H9 (cell line): ENCODE results near the gene PROM1. TPM values are rescaled to one million over a fixed set of nuclear protein-coding genes. Genes with fewer than 3 reads are reported as not detected.

ENCODE experiments used
- DNase-seq: peaks from one replicate; pipeline ENCODE4 v3.0.0-alpha.2; 2017
- H2AFZ ChIP-seq: one replicate; pipeline ENCODE4 v1.6.1; 2013; ENCODE audit warnings: mild to moderate bottlenecking, low read length, control low read depth, moderate library complexity
- H2AK5ac ChIP-seq: 2 replicates; pipeline ENCODE4 v1.6.1; 2013; ENCODE audit warnings: low read length, control low read depth, mixed read lengths; ENCODE audit not compliant: insufficient read length
- H2BK120ac ChIP-seq: one replicate; pipeline ENCODE4 v1.6.1; 2013; ENCODE audit warnings: low read depth, mild to moderate bottlenecking, low read length, control low read depth, inconsistent platforms; ENCODE audit not compliant: poor library complexity, severe bottlenecking
- H2BK12ac ChIP-seq: 2 replicates; pipeline ENCODE4 v1.6.1; 2013; ENCODE audit warnings: low read length, control low read depth, mixed read lengths, low read depth; ENCODE audit not compliant: insufficient read length
- H2BK15ac ChIP-seq: 2 replicates; pipeline ENCODE4 v1.6.1; 2013; ENCODE audit warnings: low read depth, low read length, control low read depth
- H2BK20ac ChIP-seq: one replicate; pipeline ENCODE4 v1.6.1; 2013; ENCODE audit warnings: low read depth, mild to moderate bottlenecking, low read length, control low read depth, inconsistent platforms; ENCODE audit not compliant: poor library complexity, severe bottlenecking
- H2BK5ac ChIP-seq: 2 replicates; pipeline ENCODE4 v1.6.1; 2013; ENCODE audit warnings: low read length, control low read depth, mixed read lengths; ENCODE audit not compliant: insufficient read length
- H3K14ac ChIP-seq: 2 replicates; pipeline ENCODE4 v1.6.1; 2013; ENCODE audit warnings: low read length, control low read depth; ENCODE audit not compliant: insufficient read depth
- H3K18ac ChIP-seq: 2 replicates; pipeline ENCODE4 v1.6.1; 2013; ENCODE audit warnings: low read depth, mild to moderate bottlenecking, mixed read lengths, low read length, control low read depth; ENCODE audit not compliant: insufficient read length
- H3K23ac ChIP-seq: 2 replicates; pipeline ENCODE4 v1.6.1; 2013; ENCODE audit warnings: low read length, control low read depth, mixed read lengths, low read depth; ENCODE audit not compliant: insufficient read length
- H3K23me2 ChIP-seq: 2 replicates; pipeline ENCODE4 v1.6.1; 2013; ENCODE audit warnings: low read depth, mild to moderate bottlenecking, mixed read lengths, low read length, control low read depth; ENCODE audit not compliant: insufficient read length, poor library complexity, severe bottlenecking
- H3K27ac ChIP-seq: 2 replicates; pipeline ENCODE4 v1.5.1; 2013; ENCODE audit warnings: low read length, control low read depth, mixed read lengths, low read depth; ENCODE audit not compliant: insufficient read length
- H3K27me3 ChIP-seq: 2 replicates; pipeline ENCODE4 v1.6.1; 2013; ENCODE audit warnings: low read length, control low read depth, inconsistent platforms; ENCODE audit not compliant: insufficient read depth
- H3K4ac ChIP-seq: 2 replicates; pipeline ENCODE4 v1.6.1; 2013; ENCODE audit warnings: low read depth, mild to moderate bottlenecking, control low read depth, inconsistent platforms, low read length, moderate library complexity
- H3K4me1 ChIP-seq: 2 replicates; pipeline ENCODE4 v1.6.1; 2013; ENCODE audit warnings: low read length, control low read depth, inconsistent platforms; ENCODE audit not compliant: insufficient read depth
- H3K4me2 ChIP-seq: 2 replicates; pipeline ENCODE4 v1.6.1; 2013; ENCODE audit warnings: low read length, control low read depth, mixed read lengths; ENCODE audit not compliant: insufficient read length, insufficient read depth
- H3K56ac ChIP-seq: 2 replicates; pipeline ENCODE4 v1.6.1; 2013; ENCODE audit warnings: low read depth, mild to moderate bottlenecking, mixed read lengths, low read length, control low read depth; ENCODE audit not compliant: insufficient read length
- H3K79me1 ChIP-seq: 2 replicates; pipeline ENCODE4 v1.6.1; 2013; ENCODE audit warnings: low read depth, mild to moderate bottlenecking, moderate library complexity, low read length, control low read depth, inconsistent platforms; ENCODE audit not compliant: insufficient read depth, poor library complexity, severe bottlenecking
- H3K79me2 ChIP-seq: 2 replicates; pipeline ENCODE4 v1.6.1; 2013; ENCODE audit warnings: low read length, control low read depth, inconsistent platforms; ENCODE audit not compliant: insufficient read depth
- H3K9ac ChIP-seq: 2 replicates; pipeline ENCODE4 v1.6.1; 2013; ENCODE audit warnings: low read length, control low read depth, mixed read lengths; ENCODE audit not compliant: insufficient read length; ENCODE audit errors: extremely low read depth
- H3K9me3 ChIP-seq: one replicate; pipeline ENCODE4 v1.6.1; 2013; ENCODE audit warnings: low read depth, low read length, inconsistent platforms; ENCODE audit not compliant: control insufficient read depth
- H3T11ph ChIP-seq: one replicate; pipeline ENCODE4 v1.6.1; 2013; ENCODE audit warnings: mild to moderate bottlenecking, low read length, control low read depth, inconsistent platforms
- H4K20me1 ChIP-seq: one replicate; pipeline ENCODE4 v1.6.1; 2013; ENCODE audit not compliant: control insufficient read depth, insufficient read length, insufficient read depth
- H4K5ac ChIP-seq: 2 replicates; pipeline ENCODE4 v1.6.1; 2013; ENCODE audit warnings: low read depth, mild to moderate bottlenecking, mixed read lengths, low read length, control low read depth; ENCODE audit not compliant: insufficient read length
- H4K8ac ChIP-seq: replicated peaks from 2 replicates; pipeline ENCODE4 v1.6.1; 2013; ENCODE audit warnings: low read length, control low read depth, mixed read lengths, low read depth; ENCODE audit not compliant: insufficient read length
- H4K91ac ChIP-seq: 2 replicates; pipeline ENCODE4 v1.6.1; 2013; ENCODE audit warnings: low read depth, mild to moderate bottlenecking, moderate library complexity, mixed read lengths, low read length, control low read depth; ENCODE audit not compliant: insufficient read length
- H3K27ac Mint-ChIP-seq, 3 experiments: 2 replicates in 2 of 3; 3 replicates in 1 of 3; pipeline ENCODE4 v1.8.0; 2020 to 2021; ENCODE audit warnings: mixed read lengths in 3 of 3, mild to moderate bottlenecking in 1 of 3, moderate library complexity in 1 of 3
- H3K27me3 Mint-ChIP-seq: 2 replicates; pipeline ENCODE4 v1.8.0; 2021; ENCODE audit warnings: low read depth, mild to moderate bottlenecking, moderate library complexity, mixed read lengths
- H3K36me3 Mint-ChIP-seq, 3 experiments: 2 replicates in 2 of 3; 3 replicates in 1 of 3; pipeline ENCODE4 v1.8.0; 2020 to 2021; ENCODE audit warnings: low read depth in 3 of 3, mixed read lengths in 3 of 3; ENCODE audit not compliant: insufficient read depth in 1 of 3
- H3K4me1 Mint-ChIP-seq, 2 experiments: 2 replicates each; pipeline ENCODE4 v1.8.0; 2020; ENCODE audit warnings: mixed read lengths in 2 of 2
- H3K4me3 Mint-ChIP-seq, 2 experiments: 2 replicates in 1 of 2; 3 replicates in 1 of 2; pipeline ENCODE4 v1.8.0; 2020 to 2021; ENCODE audit warnings: mild to moderate bottlenecking in 2 of 2, mixed read lengths in 2 of 2, moderate library complexity in 1 of 2
- H3K9me3 Mint-ChIP-seq, 2 experiments: 2 replicates in 1 of 2; 3 replicates in 1 of 2; pipeline ENCODE4 v1.8.0; 2020; ENCODE audit warnings: mild to moderate bottlenecking in 2 of 2, mixed read lengths in 2 of 2, moderate library complexity in 1 of 2
- CTCF ChIP-seq: fragments of 200-600 bp; sonication (generic); conservative IDR thresholded peaks from 3 replicates; pipeline ENCODE4 v1.8.0; 2021; ENCODE audit warnings: antibody characterized with exemption, mild to moderate bottlenecking
- WGBS: extraction: QIAGEN DNeasy Blood & Tissue Kit; methylation state at CpG from one replicate; pipeline ENCODE4 v1.1.7; 2013; ENCODE audit warnings: missing lambda C conversion rate, low lambda C conversion rate, mixed read lengths; ENCODE audit not compliant: insufficient read length; ENCODE audit errors: extremely low coverage; 5-methylcytosine and 5-hydroxymethylcytosine counted together
- total RNA-seq: library from RNA; stranded (reverse); gene quantifications from 2 replicates; pipeline ENCODE4 v1.2.1, GENCODE V29; 2021

Gene PROM1
- total RNA-seq, 1 experiment from 2014 or later, result 98.3 TPM

DNA sequence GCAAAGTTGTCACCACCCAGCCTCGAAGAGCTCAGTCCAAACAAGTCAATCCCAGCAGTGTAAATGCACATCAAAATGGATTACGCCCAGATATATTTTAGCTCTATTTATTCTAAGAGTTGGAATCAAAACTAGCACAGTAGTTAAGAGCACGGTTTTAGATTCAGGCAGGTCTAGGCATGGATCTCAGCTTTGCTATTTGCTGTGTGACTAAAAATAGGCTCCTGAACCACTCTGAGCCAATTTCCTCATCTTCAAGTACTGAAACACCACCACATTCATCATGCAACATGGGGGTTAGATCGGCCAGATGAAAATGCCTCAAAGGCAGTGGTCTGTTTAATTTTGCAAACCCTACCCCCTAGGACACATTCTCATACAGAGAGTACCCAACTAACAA is 65.0 kb downstream of the PROM1 start:
- H3K4me1 Mint-ChIP-seq, result no peaks in the 10 kb centered on the region
- Histone ChIP-seq H3K27me3 (no peaks in the 10 kb centered on the region), H2BK15ac (no peak overlapping the region), H3T11ph (no peak overlapping the region), H3K4me1 (no peaks in the 10 kb centered on the region), H2BK12ac (no peak overlapping the region), H3K79me2 (no peaks in the 10 kb centered on the region), H3K56ac (no peak overlapping the region), H3K4ac (no peak overlapping the region), H4K5ac (no peak overlapping the region), H3K9ac (no peak overlapping the region), H3K23ac (no peak overlapping the region), H3K79me1 (no peaks in the 10 kb centered on the region), H2AFZ (no peak overlapping the region), H3K27ac (no peak overlapping the region), H3K23me2 (no peaks in the 10 kb centered on the region), H3K4me2 (no peak overlapping the region), H3K14ac (no peak overlapping the region), H2BK20ac (no peak overlapping the region), H4K91ac (no peak overlapping the region), H2BK120ac (no peak overlapping the region), H4K20me1 (no peaks in the 10 kb centered on the region), H2AK5ac (no peak overlapping the region), H3K9me3 (no peaks in the 10 kb centered on the region), H4K8ac (no peak overlapping the region), H3K18ac (no peak overlapping the region), H2BK5ac (no peak overlapping the region)
- H3K27me3 Mint-ChIP-seq, result no peaks in the 10 kb centered on the region
- no peak overlapping the region for H3K27ac Mint-ChIP-seq
- no CpG with 5 or more reads among the region's 4 CpGs for WGBS
- H3K9me3 Mint-ChIP-seq, result no peaks in the 10 kb centered on the region
- H3K36me3 Mint-ChIP-seq, result peaks cover 17 to 88% (median 67%) of the 10 kb centered on the region in 3 experiments; a peak in 6 of 7 replicates
- TF ChIP-seq CTCF, result no peak
- no peak for DNase-seq
- no peak overlapping the region for H3K4me3 Mint-ChIP-seq
